NCI-H1105 (cell line): ENCODE measurements around the gene VWF.
A peak's percentile ranks its signal among the peaks of the same experiment; 100 is the strongest.

Experiments
- DNase-seq: peaks from one replicate; lab custom pipeline; 2025; lab: John Stamatoyannopoulos, UW

Gene VWF

GRCh38 chr12:6076776-6077691 lies 47.4 kb downstream of the VWF start:
- no peak for DNase-seq

- no peak for DNase-seq
Observed at GRCh38 chr12:6076346-6076745, 48.1 kb downstream of the VWF start.

- no peak for DNase-seq
Observed at GRCh38 chr12:6074979-6075585, 49.4 kb downstream of the VWF start.

GRCh38 chr12:6074427-6074826 lies 50.0 kb downstream of the VWF start:
- DNase-seq, result no peak

- no peak for DNase-seq
Observed at GRCh38 chr12:6073426-6073825, 51.0 kb downstream of the VWF start.

- no peak for DNase-seq
Observed at GRCh38 chr12:6072302-6072752, 52.1 kb downstream of the VWF start.

- no peak for DNase-seq
Observed at GRCh38 chr12:6071589-6071988, 52.9 kb downstream of the VWF start.

- no peak for DNase-seq
Observed at GRCh38 chr12:6070472-6071257, 53.8 kb downstream of the VWF start.

- DNase-seq, result no peak
Observed at GRCh38 chr12:6069437-6070093, 54.9 kb downstream of the VWF start.

- no peak for DNase-seq
Observed at GRCh38 chr12:6068227-6068626, 56.2 kb downstream of the VWF start.

GRCh38 chr12:6067152-6067916 lies 57.1 kb downstream of the VWF start:
- no peak for DNase-seq

GRCh38 chr12:6066651-6067050 lies 57.8 kb downstream of the VWF start:
- DNase-seq, result no peak

- no peak for DNase-seq
Observed at GRCh38 chr12:6065863-6066199, 58.6 kb downstream of the VWF start.

GRCh38 chr12:6065131-6065862 lies 59.2 kb downstream of the VWF start:
- DNase-seq, result no peak

- peak; percentile 49 for DNase-seq
Observed at GRCh38 chr12:6062757-6063735, 61.4 kb downstream of the VWF start.

GRCh38 chr12:6062395-6062756 lies 62.1 kb downstream of the VWF start:
- DNase-seq, result no peak

- DNase-seq, result no peak
Observed at GRCh38 chr12:6061660-6062059, 62.8 kb downstream of the VWF start.

- DNase-seq, result no peak
Observed at GRCh38 chr12:6059860-6060565, 64.5 kb downstream of the VWF start.

- no peak for DNase-seq
Observed at GRCh38 chr12:6059221-6059620, 65.2 kb downstream of the VWF start.
